ENCODE data around the gene MGP. TPM values are rescaled to one million over a fixed set of nuclear protein-coding genes. Genes with fewer than 3 reads are reported as not detected.
A peak's percentile ranks its signal among the peaks of the same experiment; 100 is the strongest.

The MGP gene
- total RNA-seq, 6 donors from 2014 or later = 47.1 to 660 (median 286) TPM

DNA sequence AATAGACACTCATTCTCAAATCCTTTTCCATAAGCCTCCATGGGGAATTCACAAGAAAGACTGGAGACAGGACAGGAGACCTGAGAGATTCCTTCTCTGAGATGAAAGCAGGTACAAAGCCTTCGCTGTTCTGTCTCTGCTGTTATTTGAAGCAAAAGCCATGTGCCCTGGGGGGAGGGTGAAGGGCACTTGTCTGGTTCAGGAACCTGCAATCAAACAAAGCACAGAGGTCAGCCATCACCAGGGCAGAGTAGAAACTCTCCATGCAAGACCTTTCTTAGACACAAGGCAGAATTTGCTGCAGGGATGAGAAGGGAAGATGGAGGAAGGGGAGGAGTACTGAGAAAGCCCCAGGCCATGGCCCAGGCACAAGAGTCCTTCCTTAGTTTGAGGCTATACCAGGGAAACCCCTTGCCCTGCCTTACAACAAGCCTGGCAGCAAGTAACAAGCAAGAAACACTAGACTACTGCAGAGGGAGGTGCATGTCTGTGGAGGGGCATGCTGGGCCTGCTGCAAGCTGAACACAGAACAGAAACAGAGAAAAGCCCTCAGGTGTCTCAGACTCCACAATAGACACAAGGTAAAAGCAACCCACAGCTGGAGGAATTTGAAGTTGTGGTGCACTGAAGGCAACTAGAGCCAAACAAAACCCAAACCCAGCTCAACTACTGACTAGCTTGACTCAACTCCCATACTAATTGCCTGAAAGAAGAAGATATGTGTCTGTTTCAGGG is 34.6 kb downstream of the MGP start:
- 0 to 53% methylated on average over 1 of the region's 1 CpG for WGBS, 2 donors
- Histone ChIP-seq H3K27ac (no peak overlapping the region), H3K9me3 (no peaks in the 10 kb centered on the region), H3K4me3 (no peak overlapping the region), H3K36me3 (no peaks in the 10 kb centered on the region), H3K4me1 (peaks cover 11 to 16% (median 13%) of the 10 kb centered on the region in 4 donors), H3K27me3 (no peaks in the 10 kb centered on the region)
- ATAC-seq (ENCODE audit: low FRiP score in 2 of 2) (no peak), DNase-seq (no peak)
- TF ChIP-seq POLR2A (IDR thresholded peaks at IDR 0.05) (no peak), EP300 (IDR thresholded peaks at IDR 0.05) (no peak)
- TF ChIP-seq, protein P1, sequence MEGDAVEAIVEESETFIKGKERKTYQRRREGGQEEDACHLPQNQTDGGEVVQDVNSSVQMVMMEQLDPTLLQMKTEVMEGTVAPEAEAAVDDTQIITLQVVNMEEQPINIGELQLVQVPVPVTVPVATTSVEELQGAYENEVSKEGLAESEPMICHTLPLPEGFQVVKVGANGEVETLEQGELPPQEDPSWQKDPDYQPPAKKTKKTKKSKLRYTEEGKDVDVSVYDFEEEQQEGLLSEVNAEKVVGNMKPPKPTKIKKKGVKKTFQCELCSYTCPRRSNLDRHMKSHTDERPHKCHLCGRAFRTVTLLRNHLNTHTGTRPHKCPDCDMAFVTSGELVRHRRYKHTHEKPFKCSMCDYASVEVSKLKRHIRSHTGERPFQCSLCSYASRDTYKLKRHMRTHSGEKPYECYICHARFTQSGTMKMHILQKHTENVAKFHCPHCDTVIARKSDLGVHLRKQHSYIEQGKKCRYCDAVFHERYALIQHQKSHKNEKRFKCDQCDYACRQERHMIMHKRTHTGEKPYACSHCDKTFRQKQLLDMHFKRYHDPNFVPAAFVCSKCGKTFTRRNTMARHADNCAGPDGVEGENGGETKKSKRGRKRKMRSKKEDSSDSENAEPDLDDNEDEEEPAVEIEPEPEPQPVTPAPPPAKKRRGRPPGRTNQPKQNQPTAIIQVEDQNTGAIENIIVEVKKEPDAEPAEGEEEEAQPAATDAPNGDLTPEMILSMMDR (IDR thresholded peaks at IDR 0.05) = no peak

DNA sequence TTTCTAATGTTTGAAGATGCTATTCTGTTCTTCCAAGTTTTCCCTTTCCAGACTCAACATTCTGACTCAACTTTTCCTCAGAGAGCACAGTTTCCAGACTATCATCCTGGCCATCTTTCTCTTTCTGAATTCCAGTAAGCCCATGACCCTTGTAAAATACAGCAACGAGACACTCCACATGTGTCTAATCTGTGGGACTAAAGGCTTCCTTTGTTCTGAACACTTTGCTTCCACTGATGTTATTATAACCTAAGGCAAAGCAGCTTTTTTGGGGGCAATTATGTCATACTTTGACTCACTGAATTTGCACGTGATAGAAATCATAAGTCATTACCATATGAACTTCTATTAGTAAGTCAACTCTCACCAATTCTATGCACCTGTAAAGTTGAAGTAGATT is 36.0 kb downstream of the MGP start:
- peaks cover 21 to 24% (median 23%) of the 10 kb centered on the region in 4 donors for H3K4me1 ChIP-seq
- ATAC-seq (ENCODE audit: low FRiP score in 2 of 2) (peak in 1 of 2 donors; percentile 81), DNase-seq (no peak)
- no peak overlapping the region for H3K27ac ChIP-seq
- no peaks in the 10 kb centered on the region for H3K36me3 ChIP-seq
- no peak overlapping the region for H3K4me3 ChIP-seq
- 84 to 90% methylated on average over 2 of the region's 2 CpGs for WGBS, 2 donors
- no peaks in the 10 kb centered on the region for H3K9me3 ChIP-seq
- no peaks in the 10 kb centered on the region for H3K27me3 ChIP-seq
- TF ChIP-seq EP300 (IDR thresholded peaks at IDR 0.05) (no peak), POLR2AphosphoS5 (IDR thresholded peaks at IDR 0.05) (no peak), POLR2A (IDR thresholded peaks at IDR 0.05) (no peak)
- TF ChIP-seq, protein P1 (IDR thresholded peaks at IDR 0.05) = no peak

DNA sequence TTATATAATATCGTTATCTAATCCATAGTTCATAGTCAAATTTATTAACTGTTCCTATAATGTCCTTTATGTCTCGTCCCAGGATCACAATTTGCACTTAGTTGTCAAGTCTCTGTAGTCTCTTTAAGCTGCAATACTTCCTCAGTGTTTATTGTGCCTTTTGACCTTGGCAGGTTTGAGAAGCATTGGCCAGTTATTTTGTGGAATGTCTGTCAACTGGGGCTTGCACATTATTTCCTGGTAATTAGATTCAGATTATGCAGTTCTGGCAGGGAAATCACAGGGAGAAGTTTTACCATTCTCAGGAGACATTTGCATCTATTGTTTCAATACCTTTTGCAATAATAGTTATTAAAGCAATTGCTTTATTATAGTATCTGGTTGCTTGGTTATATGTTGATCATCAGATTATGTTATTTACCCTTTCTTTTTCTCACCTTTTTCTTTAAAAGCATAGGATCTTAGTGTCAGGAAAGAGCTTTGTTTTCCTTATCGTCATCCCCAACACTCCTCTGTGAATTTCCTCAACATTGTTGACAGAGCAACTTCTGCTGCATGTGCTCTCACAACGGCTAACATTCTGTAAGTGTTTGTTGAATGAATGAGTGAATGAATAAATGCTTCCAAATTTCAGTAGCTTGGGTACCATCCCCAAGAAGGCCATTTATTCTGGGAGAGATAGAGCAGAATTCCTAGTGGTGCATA is 38.6 kb downstream of the MGP start:
- DNase-seq = no peak
- TF ChIP-seq POLR2AphosphoS5 (IDR thresholded peaks at IDR 0.05) = no peak
- TF ChIP-seq POLR2A (IDR thresholded peaks at IDR 0.05) = no peak
- TF ChIP-seq, protein P1 (IDR thresholded peaks at IDR 0.05) = no peak
- no peak for TF ChIP-seq EP300 (IDR thresholded peaks at IDR 0.05)
- WGBS, 2 donors = 41 to 45% methylated on average over 4 of the region's 4 CpGs
- no peaks in the 10 kb centered on the region for H3K9me3 ChIP-seq
- H3K4me3 ChIP-seq = no peak overlapping the region
- H3K27ac ChIP-seq = peak overlapping the region in 3 of 4 donors; percentile 23 to 59 (median 24)
- no peak for ATAC-seq (ENCODE audit: low FRiP score in 2 of 2)
- H3K36me3 ChIP-seq = no peaks in the 10 kb centered on the region
- no peaks in the 10 kb centered on the region for H3K27me3 ChIP-seq
- peaks cover 23 to 44% (median 32%) of the 10 kb centered on the region in 4 donors for H3K4me1 ChIP-seq

DNA sequence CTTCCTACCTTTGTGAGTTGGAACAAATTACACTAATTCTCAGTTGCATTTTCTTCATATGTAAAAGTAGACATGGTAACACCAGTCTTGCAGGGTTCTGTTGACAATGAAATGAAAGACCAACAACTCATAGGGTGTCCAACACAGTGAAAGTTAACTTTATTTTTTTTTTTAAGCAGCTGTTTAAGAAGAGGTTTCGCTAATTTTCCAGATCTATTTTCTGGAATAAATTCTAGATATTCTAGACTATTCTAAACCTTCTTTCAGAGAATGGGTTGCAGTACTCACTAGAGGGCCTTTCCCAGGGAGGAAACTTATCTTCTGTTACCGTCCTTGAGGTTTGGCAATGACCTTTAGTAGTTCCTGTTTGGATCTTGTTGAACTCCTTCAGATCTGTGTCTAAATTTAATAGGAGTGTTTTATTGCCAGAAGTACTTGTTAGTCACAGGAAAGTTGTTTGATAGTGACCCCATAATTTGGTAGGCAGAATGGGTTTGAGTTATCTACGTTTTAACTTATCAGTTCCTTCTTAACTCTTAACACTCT is 39.5 kb downstream of the MGP start:
- H3K27me3 ChIP-seq = no peaks in the 10 kb centered on the region
- ATAC-seq (ENCODE audit: low FRiP score in 2 of 2) (peak in 1 of 2 donors; percentile 69), DNase-seq (no peak)
- H3K4me3 ChIP-seq = no peak overlapping the region
- H3K36me3 ChIP-seq = no peaks in the 10 kb centered on the region
- WGBS, 2 donors = 28 to 31% methylated on average over 3 of the region's 3 CpGs
- peak in 1 of 4 donors; percentile 85 for TF ChIP-seq EP300 (IDR thresholded peaks at IDR 0.05)
- no peak for TF ChIP-seq POLR2AphosphoS5 (IDR thresholded peaks at IDR 0.05)
- H3K4me1 ChIP-seq = peaks cover 30 to 53% (median 38%) of the 10 kb centered on the region in 4 donors
- H3K9me3 ChIP-seq = no peaks in the 10 kb centered on the region
- H3K27ac ChIP-seq = peak overlapping the region; percentile 13 to 59 (median 24)

DNA sequence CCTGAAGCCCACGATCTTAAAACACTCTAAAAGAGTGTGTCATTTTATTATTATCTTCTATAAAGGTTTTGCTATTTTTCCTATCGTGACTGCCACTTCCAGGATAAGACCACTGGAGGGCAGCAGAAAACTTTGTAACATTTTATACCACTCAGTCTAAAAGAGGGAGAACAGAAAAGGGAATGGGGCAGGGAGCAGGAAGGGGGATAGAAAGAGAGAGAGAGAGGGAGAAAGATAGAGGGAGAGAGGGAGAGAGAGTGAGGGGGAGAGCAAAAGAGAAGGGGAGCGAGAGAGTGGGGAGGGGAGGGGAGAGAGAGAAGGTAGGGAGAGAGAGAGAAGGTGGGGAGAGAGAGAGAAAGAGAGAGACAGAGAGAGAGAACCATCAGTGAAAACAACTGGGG is 40.3 kb downstream of the MGP start:
- H3K27ac ChIP-seq = peak overlapping the region; percentile 13 to 59 (median 24)
- no peak overlapping the region for H3K4me3 ChIP-seq
- peaks cover 30 to 58% (median 42%) of the 10 kb centered on the region in 4 donors for H3K4me1 ChIP-seq
- no peaks in the 10 kb centered on the region for H3K9me3 ChIP-seq
- no peaks in the 10 kb centered on the region for H3K27me3 ChIP-seq
- no peak for DNase-seq
- no peak for TF ChIP-seq EP300 (IDR thresholded peaks at IDR 0.05)
- TF ChIP-seq, protein P1 (IDR thresholded peaks at IDR 0.05) = peak; percentile 68 to 84 (median 74)
- peak; percentile 79 to 84 for ATAC-seq (ENCODE audit: low FRiP score in 2 of 2)
- WGBS, 2 donors = 13 to 14% methylated on average over 3 of the region's 3 CpGs
- H3K36me3 ChIP-seq = no peaks in the 10 kb centered on the region
